GM19035 (cell line): ENCODE results near the gene PNPLA7.

Source experiments
- ATAC-seq: cut with Tn5 transposase; IDR thresholded peaks from one replicate; pipeline ENCODE4 v1.9.1; 2021; ENCODE audit not compliant: unreplicated experiment

PNPLA7 gene

DNA sequence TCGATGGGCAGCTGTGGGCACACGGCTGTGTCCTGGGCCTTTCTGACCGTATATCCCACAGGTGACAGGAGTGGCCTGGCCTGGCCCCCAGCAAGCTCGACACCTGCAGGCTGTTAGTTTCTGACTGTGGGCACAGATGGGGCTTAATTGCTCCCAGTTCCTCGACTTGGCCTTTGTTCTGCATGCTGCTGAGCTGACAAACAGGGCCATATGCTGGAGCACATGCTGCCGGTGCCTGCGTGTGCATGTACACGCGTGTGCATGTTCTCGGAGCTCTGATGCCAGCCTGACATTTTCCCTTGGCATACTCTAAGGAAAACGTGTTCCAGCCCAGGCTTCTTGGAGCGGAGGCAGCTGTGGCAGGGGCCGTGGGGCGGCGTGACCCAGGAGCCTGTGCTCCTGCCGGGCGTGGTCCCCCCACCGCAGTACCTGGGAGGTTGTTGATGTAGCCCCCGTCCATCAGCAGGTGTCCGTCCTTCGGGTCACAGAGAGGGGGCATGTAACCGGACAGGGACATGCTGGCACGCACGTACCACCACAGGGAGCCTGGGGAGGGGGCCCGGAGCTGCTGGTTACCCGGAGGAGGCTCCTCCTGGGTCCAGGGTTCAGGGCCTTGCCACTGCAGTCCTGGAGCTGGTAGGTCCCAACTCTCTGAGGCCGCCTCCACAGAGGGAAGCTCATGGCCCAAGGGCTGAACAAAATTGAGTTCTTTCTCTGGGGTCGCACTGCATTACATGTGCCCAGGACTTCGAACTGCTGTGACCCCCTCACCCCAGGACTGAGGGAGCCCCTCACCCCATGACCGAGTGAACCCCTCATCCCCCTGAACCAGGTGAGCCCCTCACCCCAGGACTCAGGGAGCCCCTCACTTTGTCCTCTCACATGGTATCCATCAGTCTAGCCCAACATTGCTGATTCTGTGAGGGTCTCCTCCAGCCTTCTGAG, 86.9 kb downstream of the PNPLA7 start:
- no peak for ATAC-seq

DNA sequence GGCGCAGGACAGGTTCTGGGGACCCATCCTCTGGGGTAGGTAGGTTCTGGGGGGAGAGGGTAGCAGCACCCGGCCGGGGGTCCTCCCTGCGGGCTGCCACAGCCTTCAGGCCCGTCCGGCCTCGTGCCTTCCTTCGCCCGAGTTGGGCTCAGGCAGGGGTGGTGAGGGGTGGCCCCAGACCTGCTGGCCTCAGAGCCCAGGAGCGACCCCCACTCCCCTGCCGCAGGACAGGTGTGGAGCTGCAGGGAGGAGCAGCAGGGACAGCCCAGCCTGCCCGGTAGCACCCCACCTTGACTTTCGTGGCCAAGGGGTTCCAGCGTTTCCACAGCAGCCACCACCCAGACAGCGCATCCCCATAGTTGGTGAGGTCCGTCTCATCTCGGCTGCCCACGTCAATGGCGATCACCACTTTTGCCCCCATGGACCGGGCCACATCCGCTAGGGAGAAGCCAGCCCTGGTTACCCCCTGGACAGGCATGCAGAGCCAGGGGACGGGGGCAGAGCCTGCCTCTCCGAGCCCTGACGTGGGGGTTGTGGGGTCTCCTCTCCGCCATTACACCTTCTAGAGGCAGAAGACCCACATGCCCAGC, 87.7 kb downstream of the PNPLA7 start:
- no peak for ATAC-seq

DNA sequence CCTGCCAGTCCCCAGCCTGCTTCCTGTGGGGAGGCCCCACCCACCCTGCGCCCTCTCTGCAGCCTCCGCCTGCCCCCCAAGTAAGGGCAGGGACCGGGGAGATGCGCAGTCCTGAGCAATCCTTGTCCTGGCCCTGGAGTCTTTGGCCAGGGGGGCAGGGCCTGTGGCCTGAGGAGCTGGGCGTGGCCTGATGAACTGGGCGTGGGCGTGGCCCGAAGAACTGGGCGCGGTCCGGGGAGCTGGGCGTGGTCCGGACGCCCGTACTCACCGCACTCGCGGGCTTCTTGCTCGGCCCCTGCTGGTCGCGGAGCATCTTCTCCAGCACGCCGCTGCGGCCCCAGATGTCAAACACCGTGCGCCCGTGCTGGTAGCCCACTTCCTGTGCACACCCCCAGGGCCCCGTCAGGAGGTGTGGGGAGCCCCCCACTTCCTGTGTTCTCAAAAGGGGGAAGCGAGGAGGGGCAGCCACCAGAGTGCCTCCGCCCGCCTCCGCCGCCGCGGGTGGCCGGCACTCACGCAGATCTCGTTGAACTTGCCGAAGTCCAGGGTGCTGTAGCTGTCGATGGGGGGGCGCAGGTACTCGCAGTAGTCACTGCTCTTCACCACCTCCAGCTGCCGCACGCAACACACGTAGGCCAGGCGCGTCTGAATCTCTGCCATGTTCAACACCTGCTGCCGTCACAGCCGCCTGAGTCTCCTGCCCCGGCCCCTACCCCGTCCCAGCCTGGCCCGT, 88.4 kb downstream of the PNPLA7 start:
- ATAC-seq = no peak

DNA sequence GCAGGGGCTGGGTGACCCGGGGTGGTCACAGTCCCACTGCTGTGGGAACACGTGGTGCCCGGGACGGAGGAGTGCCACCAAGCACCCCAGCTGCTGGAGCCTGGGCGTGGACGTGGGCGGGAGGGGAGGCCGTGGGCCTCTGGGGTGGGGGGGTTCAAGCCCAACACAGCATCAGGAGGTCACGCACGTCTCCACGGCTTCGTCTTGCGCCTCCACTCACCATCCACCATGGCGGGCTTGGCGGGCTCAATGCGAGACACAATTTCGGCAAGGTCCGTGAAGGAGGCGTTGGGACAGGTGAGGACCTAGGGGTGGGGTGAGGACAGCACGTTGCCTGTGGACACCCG, 88.9 kb downstream of the PNPLA7 start:
- no peak for ATAC-seq

DNA sequence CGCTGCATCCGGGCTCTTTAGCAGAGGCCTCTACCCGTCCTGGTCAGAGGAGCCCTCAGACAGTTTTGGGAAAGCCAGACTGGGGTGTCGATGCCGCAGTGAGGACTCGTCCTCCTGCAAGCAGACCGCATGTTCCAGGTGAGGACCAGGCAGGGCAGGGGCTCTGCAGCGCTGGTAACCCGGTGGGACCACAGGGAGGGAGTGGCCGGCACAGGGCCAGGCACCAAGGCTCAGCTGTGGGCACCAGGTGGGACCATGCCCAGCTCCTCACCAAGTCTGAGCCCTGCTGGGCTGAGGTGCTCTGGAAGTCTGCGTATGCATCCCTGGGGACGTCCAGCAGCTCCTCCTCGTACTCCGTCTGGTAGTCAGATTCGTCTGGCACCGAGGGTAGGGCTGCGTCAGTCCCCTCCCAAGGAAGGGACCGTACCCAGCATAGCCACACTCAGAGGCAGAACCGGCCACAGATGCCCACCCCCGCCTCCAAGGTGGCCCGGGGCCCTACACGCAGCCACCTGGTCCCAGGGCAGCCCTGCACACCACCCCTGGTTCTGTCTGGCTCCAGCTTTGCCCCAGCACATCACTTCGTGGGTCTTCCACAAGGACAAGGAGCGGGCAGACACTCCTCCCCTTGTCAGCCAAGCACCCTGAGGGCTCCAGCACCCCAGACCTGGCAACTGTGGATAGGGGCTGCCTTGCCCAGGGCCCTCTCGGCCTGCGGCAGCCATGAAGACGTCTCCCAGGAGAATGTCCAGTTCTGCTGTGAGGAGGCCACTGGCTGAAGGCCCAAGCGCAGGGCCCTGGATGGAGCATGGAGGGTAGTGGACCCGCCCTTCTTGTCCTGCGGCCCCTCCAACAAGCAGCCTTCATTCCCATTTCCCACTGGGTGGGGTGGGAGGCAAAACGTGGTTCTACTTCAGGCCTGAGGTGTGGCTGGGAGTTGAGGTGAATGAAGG, 89.6 kb downstream of the PNPLA7 start:
- no peak for ATAC-seq

DNA sequence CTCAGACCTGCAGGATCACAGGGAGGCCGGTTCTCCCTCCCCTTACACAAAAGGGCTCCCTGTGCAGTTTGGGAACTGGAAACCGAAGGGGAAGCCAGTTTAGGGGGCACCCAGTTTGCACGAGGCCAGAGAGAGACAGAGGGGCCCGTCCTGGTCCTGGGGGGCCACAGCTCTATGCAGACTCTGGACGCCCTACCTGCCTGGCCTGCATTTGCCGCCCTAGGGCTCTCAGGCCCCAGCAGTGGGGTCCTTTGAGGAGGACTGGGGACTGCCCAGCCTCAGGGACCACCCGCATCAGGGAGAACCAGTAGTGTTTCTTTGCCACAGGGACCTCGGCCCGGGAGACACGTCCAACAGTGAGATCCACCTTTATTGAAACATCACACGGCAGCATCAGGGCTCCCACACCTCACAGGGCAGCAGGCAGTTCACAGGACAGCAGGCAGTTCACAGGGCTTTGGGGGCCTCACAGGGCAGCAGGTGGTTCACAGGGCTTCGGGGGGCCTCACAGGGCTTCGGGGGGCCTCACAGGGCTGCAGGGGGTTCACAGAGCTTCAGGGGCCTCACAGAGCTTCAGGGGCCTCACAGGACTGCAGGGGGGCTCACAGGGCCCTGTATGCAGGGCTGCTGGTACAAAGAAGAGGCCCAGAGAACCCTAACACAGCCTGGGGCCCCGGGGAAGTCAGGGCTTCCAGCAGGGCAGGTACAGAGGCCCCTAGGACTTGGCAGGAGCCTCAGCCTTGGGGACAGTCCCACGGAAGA, 90.4 kb downstream of the PNPLA7 start:
- no peak for ATAC-seq

DNA sequence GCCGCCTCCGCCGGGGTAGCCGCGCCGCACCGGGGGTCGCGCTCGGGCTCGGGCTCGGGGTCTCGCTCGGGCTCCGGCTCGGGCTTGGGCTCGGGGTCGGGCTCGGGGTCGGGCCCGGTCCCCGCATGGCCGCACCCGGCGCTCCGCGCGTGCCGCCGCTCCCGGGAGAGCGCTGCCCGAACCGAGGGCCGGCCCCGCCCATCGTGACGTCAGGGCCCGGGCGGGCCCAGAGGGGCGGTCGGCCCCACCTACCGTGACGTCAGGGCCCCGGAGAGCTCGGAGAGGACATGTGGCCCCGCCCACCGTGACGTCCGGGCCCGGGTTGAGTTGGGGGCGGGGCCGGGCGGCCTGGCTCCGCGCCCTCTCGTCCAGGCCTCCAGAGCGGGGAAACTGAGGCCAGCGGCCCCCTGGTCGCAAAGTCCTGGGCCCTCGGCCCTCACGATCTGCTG, 91.0 kb downstream of the PNPLA7 start, which contains the start of gene NSMF:
TSS of gene NSMF (minus strand) at position 183 of the 449 bp plus-strand sequence. CDS start 232 bp downstream, outside the sequence.
- ATAC-seq = peak; percentile 75

DNA sequence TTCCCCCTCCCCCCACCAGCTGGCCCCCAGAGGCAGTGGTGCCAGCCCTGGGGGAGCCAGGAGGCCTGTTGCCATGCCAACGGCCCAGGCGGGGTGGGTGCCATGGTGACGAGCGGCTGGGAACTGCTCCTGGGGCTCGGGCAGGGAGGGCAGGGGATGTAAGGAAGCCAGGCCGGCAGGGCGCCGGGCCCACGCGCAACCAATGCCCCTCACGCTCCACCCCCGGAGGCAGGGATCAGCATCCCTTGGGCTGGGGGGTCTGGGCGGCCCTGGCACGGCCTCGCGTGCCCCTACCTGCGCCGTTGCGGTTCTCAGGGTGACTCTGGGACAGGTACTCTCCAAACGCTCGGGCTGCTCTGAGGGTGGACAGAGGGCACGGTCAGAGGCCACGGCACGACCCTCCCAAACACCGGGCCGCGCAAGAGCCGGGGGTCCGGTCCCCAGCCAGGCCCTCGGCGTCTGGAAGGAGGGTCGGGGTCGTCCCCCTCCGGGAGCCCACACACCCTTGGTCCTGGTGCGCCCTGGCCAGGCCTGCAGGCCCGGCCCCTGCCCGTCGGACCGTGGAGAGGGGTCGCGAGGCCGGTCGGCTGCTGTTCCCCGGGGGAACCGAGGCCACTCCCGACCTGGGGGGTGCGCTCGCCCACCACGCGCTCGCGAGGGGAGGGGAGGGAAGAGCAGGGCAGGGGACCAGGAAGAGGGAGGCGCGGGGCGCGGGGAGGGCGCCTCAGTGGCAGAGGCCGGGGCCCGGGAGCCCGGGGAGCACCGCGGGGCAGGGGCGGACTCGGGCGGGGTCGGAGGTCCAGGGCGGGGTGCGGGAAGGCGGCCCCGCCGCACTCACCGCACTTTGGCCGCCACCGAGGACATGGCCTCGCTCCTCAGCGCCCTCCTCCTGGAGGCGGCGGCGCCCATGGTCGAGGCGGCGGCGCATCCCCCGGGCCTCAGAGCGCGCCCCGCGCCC, 91.7 kb downstream of the PNPLA7 start:
- peak; percentile 22 for ATAC-seq

DNA sequence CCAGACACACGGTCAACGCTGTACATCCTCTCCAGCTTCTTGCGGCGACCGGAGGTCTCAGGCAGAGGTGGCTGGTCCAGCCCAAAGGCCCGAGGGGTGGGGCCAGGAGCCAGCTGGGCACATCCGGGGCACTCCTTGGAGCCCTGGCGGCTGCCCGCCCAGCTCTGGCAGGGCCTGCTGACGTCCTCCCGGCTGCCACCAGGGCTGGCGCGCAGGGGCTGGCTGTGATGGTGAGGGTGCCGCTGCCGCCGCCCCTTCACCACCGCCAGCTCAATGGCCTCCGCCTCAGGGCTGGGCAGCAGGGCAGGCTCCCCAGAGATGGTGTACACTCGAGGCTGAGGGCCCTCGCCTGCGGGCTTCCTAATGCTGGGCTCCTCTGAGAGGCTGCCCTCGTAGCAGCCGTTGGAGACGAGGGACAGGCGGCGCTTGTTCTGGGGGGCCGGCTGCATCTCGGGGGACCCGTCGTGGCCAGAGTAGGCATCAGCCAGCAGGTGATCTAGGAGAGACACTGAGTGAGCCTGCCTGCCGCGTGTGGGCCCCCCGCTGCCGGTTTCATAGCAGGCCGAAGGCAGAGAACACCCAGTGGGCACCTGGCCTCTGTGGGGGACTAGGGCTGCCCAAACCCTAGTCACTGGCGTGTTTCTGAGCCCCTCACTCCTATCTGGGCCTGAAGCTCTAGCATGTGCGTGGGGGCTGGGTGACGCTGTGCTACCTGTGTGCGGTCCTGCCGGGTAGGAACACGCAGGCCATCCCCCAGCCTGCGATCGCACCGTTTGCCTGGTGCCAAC, 92.6 kb downstream of the PNPLA7 start:
- no peak for ATAC-seq

DNA sequence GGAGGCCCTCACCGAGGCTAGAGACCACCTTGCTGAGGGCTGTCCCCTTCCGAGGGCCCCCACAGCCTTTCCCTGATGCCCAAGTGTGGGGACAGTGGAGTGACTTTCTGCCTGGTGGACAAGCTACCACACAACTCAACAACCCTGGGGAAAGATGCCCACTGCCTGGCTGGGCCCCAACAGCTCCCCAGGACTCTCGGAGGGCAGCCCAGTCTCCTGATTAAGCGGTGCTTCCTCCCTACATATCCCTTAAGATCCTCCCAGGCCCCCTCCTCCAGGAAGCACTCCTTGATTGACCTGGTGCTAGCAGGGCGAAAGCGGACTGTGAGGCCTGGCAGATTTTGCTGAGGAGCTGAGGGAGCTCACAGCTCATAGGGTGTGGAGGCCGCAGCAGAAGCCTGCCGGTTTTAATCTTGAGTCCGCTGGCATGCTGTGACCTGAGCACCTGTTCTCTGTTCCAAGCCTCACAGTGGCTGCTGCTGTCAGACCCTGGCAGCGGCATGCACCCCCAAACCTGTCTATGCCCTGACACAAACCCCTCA, 93.3 kb downstream of the PNPLA7 start:
- no peak for ATAC-seq

DNA sequence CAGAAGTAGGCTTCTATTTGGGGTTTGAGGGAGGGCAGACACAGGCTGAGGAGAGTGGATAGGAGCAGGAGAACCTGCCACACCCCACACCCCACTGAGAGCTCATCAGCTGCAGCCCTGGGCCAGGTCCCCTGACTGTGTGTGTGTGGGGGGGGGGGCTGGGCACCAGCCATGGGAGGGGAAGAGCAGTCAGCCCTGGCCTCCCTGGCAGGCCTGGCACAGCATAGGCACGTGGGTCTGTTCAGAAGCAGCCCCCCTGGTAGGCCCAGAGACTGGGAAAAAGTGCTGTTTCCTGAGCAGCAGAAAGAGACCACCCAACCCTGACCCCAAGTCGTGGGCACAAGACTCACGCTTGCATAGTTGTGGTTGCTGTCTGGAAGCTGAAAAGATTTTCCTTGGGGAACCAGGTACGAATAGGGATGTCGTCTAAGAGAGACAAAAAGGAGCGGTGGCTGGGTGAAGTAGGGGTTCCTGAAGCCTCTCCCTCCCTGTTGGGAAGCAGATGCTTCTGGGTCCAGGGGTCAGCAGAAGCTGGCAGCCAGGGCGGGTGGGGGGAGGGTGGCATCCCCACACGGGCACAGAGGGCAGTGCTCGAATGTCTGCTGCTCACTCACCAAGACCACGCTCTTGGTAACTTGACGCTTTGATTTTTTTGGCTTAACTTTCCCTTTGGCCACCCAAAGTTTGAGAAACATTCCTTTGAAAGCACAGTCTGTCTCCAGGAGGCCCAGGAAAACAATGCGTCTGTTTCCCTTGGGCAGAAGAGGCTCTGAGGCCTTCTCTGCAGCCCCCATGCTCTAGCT, 93.9 kb downstream of the PNPLA7 start:
- no peak for ATAC-seq

DNA sequence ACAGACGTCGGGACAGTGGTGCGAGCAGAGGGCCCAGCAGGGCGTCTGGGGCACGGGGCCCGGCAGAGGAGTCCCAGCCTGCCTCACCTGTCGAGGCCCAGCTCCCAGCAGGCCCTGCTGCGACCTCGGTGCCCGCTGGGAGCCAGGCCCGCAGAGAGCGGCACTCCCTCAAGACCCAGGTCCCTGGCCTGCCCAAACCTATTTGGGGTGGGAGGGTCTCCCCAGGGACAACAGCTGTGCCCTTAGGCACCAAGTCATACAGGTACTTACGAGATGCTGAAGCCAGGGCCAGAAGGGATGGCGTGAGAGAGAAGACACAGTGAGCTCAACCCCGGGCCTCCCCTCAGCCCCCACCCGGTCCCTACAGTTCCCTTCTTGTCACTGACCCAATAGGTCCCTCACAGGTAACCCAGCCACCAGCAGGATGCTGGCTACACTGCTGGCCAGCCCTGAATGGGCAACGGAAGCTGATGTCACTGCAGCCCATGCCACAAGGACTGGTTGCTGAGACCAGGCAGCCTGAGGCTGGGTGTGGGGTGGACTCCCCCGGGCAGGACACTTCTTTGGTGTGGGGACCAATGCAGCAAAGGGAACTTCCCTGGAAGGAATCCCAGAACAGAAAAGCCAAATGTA, 94.7 kb downstream of the PNPLA7 start:
- no peak for ATAC-seq

DNA sequence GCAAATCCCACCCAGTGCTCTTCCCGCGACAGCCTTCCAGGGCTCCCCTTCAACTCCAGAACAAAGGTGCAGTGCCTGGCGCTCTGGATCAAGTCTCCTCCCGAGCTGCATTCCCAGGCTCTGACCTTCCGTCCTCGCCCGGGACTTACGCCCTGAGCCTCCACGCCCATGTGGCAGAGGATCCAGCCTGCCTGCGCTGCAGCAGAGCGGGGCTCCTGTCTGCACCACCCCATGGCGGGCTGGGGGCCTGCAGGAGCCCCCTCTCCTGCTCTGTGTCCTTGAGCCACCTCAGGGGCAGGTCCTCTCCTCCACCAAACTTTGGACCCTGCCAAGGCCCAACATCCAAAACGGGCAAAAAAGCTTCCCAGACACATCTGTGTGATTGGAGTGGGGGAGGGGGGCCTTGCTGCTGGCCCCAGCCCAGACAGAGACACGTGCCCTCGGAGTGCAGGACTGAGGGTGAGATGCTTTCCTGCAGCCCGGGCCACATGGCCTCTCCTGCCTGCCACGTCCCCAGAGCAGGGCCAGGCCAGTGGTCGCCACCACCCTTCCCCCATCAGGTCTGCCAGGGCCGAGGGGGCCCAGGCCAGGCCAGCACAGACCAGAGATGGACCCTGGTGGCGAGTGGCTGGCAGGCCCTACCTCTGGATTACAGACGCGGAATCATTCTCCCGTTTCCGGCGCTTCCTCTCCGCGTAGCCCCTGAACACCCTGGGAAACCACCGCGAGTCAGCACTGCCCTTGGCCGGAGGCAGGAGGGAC, 95.4 kb downstream of the PNPLA7 start:
- no peak for ATAC-seq

DNA sequence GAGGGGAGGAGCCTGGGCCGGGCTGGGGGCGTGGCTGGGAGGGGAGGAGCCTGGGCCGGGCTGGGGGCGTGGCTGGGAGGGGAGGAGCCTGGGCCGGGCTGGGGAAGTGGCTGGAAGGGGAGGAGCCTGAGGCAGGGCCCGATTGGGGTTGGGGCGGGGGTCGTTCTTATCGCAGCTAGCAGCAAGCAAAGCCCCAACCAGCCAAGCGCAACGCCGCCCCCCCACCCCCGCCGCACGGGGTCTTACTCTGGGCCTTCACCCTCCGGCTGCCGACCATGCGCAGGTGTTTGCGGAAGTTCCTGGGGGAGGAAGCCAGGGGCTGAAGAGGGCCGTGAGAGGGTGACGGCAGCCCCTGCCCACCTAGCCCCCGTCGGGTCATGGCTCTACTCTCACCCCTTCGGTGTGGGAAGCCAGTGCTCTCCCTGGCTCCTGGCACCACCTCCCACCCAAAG, 96.0 kb downstream of the PNPLA7 start:
- ATAC-seq = no peak

DNA sequence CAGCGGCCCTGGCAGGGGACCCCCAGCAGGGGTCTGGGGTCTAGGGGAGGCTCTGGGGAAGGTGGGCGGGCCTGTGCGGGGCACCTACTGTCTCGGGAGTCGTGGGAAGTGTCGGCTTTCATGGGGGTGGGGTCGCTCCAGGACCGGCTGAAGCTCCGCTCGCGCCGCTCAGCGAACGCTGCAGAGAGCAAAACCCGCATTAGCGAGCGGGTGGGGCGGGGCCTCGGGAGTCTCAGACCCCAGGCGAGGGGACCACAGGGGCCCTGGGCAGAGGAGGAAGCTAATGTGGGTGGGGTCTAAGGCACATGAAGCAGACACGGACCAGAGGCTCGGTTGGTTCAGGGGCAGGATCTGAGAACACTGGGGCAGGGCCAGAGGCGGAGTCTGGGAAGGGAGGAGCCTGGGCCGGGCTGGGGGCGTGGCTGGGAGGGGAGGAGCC, 96.5 kb downstream of the PNPLA7 start:
- peak; percentile 56 for ATAC-seq
